K562 (cell line): ENCODE measurements around the gene CNPPD1.

Experiments used
- ARID2 ChIP-seq: fragments of 450-650 bp; IDR thresholded peaks from 2 replicates; pipeline ENCODE4 v1.6.1; 2017; ENCODE audit warnings: antibody characterized with exemption, mild to moderate bottlenecking
- CTCF ChIP-seq, 3 experiments: IDR thresholded peaks in 2 of 3; conservative IDR thresholded peaks in 1 of 3; 2 replicates each; pipeline ENCODE4 v1.5.1; 2011 to 2012; ENCODE audit warnings: low read length in 3 of 3, mild to moderate bottlenecking in 3 of 3, control low read depth in 2 of 3, improper control_type of control experiment in 1 of 3, inconsistent platforms in 1 of 3, low read depth in 1 of 3, mixed read lengths in 1 of 3, moderate library complexity in 1 of 3; ENCODE audit not compliant: insufficient read depth in 2 of 3
- GABPA ChIP-seq: fragments of 200-800 bp; sonication (Bioruptor generic); conservative IDR thresholded peaks from 2 replicates; pipeline ENCODE4 v1.6.1; 2016; ENCODE audit warnings: low read depth, missing genetic modification characterization, missing compliant biosample characterization
- LARP7 ChIP-seq: fragments of 450-650 bp; IDR thresholded peaks from 2 replicates; pipeline ENCODE4 v1.6.1; 2016
- MXI1 ChIP-seq: IDR thresholded peaks from 2 replicates; pipeline ENCODE4 v1.6.1; 2011; ENCODE audit warnings: low read depth, mild to moderate bottlenecking, improper control_type of control experiment, low read length
- PKNOX1 ChIP-seq: fragments of 450-650 bp; IDR thresholded peaks from 2 replicates; pipeline ENCODE4 v1.6.1; 2016
- POLR2B ChIP-seq: fragments of 450-650 bp; IDR thresholded peaks from 2 replicates; pipeline ENCODE4 v1.6.1; 2018; ENCODE audit warnings: low read depth; ENCODE audit not compliant: partially characterized antibody
- RAD21 ChIP-seq, 2 experiments: fragments of 250-450 bp in 1 of 2; fragments of 450-650 bp in 1 of 2; sonication (Bioruptor Pico) in 1 of 2; formaldehyde crosslinking in 1 of 2; IDR thresholded peaks in 1 of 2; conservative IDR thresholded peaks in 1 of 2; 2 replicates each; pipeline versions ENCODE4 v1.4.0 to v1.8.0; 2020 to 2022; ENCODE audit warnings: mild to moderate bottlenecking in 2 of 2, moderate library complexity in 1 of 2
- RBM34 ChIP-seq: fragments of 200-400 bp; formaldehyde crosslinking; IDR thresholded peaks from 2 replicates; pipeline ENCODE4 v1.6.1; 2018; ENCODE audit warnings: low read length, borderline replicate concordance; ENCODE audit not compliant: insufficient read depth
- SETDB1 ChIP-seq: IDR thresholded peaks from one replicate; pipeline ENCODE4 v1.6.1; 2012; ENCODE audit warnings: low read length, control low read depth, inconsistent platforms
- SP1 ChIP-seq: sonication (generic); formaldehyde crosslinking; IDR thresholded peaks from 2 replicates; pipeline ENCODE4 v1.8.1; 2022; ENCODE audit warnings: mild to moderate bottlenecking, missing genetic modification reagents
- ZKSCAN1 ChIP-seq: fragments of 150-350 bp; IDR thresholded peaks from 2 replicates; pipeline ENCODE4 v1.6.1; 2016; ENCODE audit warnings: low read depth, low read length
- TF ChIP-seq, protein P1 (sequence below), 2 experiments: fragments of 450-650 bp; formaldehyde crosslinking in 1 of 2; IDR thresholded peaks; 2 replicates each; pipeline versions ENCODE4 v1.4.0 to v1.6.1; 2014 to 2020; ENCODE audit warnings: mild to moderate bottlenecking in 2 of 2, borderline replicate concordance in 1 of 2, low read depth in 1 of 2
- TF ChIP-seq, protein P2 (sequence below): sonication (generic); formaldehyde crosslinking; IDR thresholded peaks from 2 replicates; pipeline ENCODE4 v1.8.1; 2023; ENCODE audit warnings: mild to moderate bottlenecking, missing genetic modification reagents

DNA sequence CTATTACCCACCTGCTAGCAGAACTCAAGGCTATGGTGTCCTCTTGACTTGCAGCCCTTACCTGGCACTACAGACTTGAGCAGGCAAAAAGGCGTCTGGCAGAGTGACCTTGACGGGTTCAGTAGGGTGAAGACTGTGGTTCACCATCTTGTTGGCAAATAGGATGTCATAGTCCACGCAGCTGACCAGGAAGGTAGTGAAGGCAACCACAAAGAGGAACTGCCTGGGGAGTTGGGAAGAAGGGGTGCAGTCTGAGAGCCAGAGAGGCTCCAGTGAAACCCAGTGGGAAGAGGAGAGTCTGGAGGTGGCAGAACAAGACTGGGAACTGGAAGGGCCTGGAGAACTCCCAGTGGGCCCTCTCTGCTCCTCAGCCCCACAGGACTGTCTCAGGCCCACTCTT is 48.6 kb upstream of the CNPPD1 start:
- TF ChIP-seq MXI1 (no peak), ARID2 (no peak), RAD21 (CRISPR knock-in tag; conservative IDR thresholded peaks at IDR 0.05 in 1 of 2, IDR thresholded peaks at IDR 0.05 in 1 of 2) (no peak), SP1 (no peak), PKNOX1 (no peak), LARP7 (no peak), POLR2B (no peak), GABPA (tag) (no peak), CTCF (IDR thresholded peaks at IDR 0.05 in 2 of 3, conservative IDR thresholded peaks at IDR 0.05 in 1 of 3; ENCODE audit: insufficient read depth in 2 of 3, low read depth in 1 of 3, low read length in 3 of 3) (no peak), SETDB1 (no peak), RBM34 (no peak), ZKSCAN1 (no peak)
- TF ChIP-seq, protein P1, sequence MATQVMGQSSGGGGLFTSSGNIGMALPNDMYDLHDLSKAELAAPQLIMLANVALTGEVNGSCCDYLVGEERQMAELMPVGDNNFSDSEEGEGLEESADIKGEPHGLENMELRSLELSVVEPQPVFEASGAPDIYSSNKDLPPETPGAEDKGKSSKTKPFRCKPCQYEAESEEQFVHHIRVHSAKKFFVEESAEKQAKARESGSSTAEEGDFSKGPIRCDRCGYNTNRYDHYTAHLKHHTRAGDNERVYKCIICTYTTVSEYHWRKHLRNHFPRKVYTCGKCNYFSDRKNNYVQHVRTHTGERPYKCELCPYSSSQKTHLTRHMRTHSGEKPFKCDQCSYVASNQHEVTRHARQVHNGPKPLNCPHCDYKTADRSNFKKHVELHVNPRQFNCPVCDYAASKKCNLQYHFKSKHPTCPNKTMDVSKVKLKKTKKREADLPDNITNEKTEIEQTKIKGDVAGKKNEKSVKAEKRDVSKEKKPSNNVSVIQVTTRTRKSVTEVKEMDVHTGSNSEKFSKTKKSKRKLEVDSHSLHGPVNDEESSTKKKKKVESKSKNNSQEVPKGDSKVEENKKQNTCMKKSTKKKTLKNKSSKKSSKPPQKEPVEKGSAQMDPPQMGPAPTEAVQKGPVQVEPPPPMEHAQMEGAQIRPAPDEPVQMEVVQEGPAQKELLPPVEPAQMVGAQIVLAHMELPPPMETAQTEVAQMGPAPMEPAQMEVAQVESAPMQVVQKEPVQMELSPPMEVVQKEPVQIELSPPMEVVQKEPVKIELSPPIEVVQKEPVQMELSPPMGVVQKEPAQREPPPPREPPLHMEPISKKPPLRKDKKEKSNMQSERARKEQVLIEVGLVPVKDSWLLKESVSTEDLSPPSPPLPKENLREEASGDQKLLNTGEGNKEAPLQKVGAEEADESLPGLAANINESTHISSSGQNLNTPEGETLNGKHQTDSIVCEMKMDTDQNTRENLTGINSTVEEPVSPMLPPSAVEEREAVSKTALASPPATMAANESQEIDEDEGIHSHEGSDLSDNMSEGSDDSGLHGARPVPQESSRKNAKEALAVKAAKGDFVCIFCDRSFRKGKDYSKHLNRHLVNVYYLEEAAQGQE (IDR thresholded peaks at IDR 0.05; ENCODE audit: borderline replicate concordance): no peak
- TF ChIP-seq, protein P1 (CRISPR knock-in tag; IDR thresholded peaks at IDR 0.05; ENCODE audit: low read depth): no peak
- TF ChIP-seq, protein P2, sequence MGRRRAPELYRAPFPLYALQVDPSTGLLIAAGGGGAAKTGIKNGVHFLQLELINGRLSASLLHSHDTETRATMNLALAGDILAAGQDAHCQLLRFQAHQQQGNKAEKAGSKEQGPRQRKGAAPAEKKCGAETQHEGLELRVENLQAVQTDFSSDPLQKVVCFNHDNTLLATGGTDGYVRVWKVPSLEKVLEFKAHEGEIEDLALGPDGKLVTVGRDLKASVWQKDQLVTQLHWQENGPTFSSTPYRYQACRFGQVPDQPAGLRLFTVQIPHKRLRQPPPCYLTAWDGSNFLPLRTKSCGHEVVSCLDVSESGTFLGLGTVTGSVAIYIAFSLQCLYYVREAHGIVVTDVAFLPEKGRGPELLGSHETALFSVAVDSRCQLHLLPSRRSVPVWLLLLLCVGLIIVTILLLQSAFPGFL (CRISPR knock-in tag): no peak
